Endodermal cell (in vitro differentiated cells): ENCODE results near the gene CRACDL. TPM values are rescaled to one million over a fixed set of nuclear protein-coding genes. Genes with fewer than 3 reads are reported as not detected.

Source experiments
- DNase-seq: peaks from one replicate; pipeline ENCODE4 v3.0.0-alpha.2; 2017
- H3K27ac ChIP-seq: 2 replicates; pipeline ENCODE4 v1.5.1; 2013; ENCODE audit warnings: mild to moderate bottlenecking, low read depth, low read length, moderate library complexity
- H3K27me3 ChIP-seq: 2 replicates; pipeline ENCODE4 v1.6.1; 2013; ENCODE audit warnings: mild to moderate bottlenecking, low read length, moderate library complexity; ENCODE audit not compliant: insufficient read depth, control insufficient read depth, poor library complexity, severe bottlenecking
- H3K36me3 ChIP-seq: 2 replicates; pipeline ENCODE4 v1.7.0; 2013; ENCODE audit warnings: mild to moderate bottlenecking, low read length, moderate library complexity; ENCODE audit not compliant: control insufficient read depth, insufficient read depth
- H3K4me1 ChIP-seq: one replicate; pipeline ENCODE4 v1.7.0; 2013; ENCODE audit warnings: low read length; ENCODE audit not compliant: control insufficient read depth, insufficient read depth
- H3K4me3 ChIP-seq: 2 replicates; pipeline ENCODE4 v1.5.1; 2013; ENCODE audit warnings: mild to moderate bottlenecking, low read length, moderate library complexity
- H3K9ac ChIP-seq: 2 replicates; pipeline ENCODE4 v1.6.1; 2013; ENCODE audit warnings: mild to moderate bottlenecking, low read length, moderate library complexity; ENCODE audit not compliant: poor library complexity, severe bottlenecking; ENCODE audit errors: extremely low read depth
- H3K9me3 ChIP-seq: 2 replicates; pipeline ENCODE4 v1.6.1; 2013; ENCODE audit warnings: mild to moderate bottlenecking, low read length, moderate library complexity; ENCODE audit not compliant: control insufficient read depth
- H3K27ac Mint-ChIP-seq: 2 replicates; pipeline ENCODE4 v1.8.0; 2020; ENCODE audit warnings: mixed read lengths
- H3K27me3 Mint-ChIP-seq: 2 replicates; pipeline ENCODE4 v1.8.0; 2021; ENCODE audit warnings: mild to moderate bottlenecking, mixed read lengths; ENCODE audit not compliant: insufficient read depth
- H3K36me3 Mint-ChIP-seq: 2 replicates; pipeline ENCODE4 v1.8.0; 2020; ENCODE audit warnings: low read depth, mixed read lengths
- H3K4me1 Mint-ChIP-seq: 2 replicates; pipeline ENCODE4 v1.8.0; 2020; ENCODE audit warnings: mixed read lengths
- H3K4me3 Mint-ChIP-seq: 2 replicates; pipeline ENCODE4 v1.8.0; 2020; ENCODE audit warnings: mild to moderate bottlenecking, moderate library complexity, mixed read lengths
- H3K9me3 Mint-ChIP-seq: 2 replicates; pipeline ENCODE4 v1.8.0; 2020; ENCODE audit warnings: mild to moderate bottlenecking, mixed read lengths
- WGBS, 2 experiments: methylation state at CpG; one replicate each; pipeline versions ENCODE4 v1.1.5 to v1.1.7; 2013; ENCODE audit warnings: missing lambda C conversion rate in 2 of 2, mixed read lengths in 1 of 2; ENCODE audit not compliant: insufficient coverage in 1 of 2, insufficient read length in 1 of 2; 5-methylcytosine and 5-hydroxymethylcytosine counted together
- total RNA-seq, 2 donors: library from RNA; stranded (reverse); fragmentation: NEBNext Ultra II Directional in 1 of 2; extraction: Animal tissue kit (Norgen Biotek cat#: 25700) in 1 of 2; gene quantifications; 2 replicates in 1 of 2; 3 replicates in 1 of 2; pipeline ENCODE4 v1.2.1, GENCODE V29; 2021
- TF ChIP-seq, protein P1 (sequence below): fragments of 200-600 bp; sonication (generic); conservative IDR thresholded peaks from 2 replicates; pipeline ENCODE4 v1.5.0; 2021; ENCODE audit warnings: antibody characterized with exemption, mild to moderate bottlenecking

CRACDL gene
- total RNA-seq, 2 donors from 2014 or later, result 0.26 to 0.31 TPM

DNA sequence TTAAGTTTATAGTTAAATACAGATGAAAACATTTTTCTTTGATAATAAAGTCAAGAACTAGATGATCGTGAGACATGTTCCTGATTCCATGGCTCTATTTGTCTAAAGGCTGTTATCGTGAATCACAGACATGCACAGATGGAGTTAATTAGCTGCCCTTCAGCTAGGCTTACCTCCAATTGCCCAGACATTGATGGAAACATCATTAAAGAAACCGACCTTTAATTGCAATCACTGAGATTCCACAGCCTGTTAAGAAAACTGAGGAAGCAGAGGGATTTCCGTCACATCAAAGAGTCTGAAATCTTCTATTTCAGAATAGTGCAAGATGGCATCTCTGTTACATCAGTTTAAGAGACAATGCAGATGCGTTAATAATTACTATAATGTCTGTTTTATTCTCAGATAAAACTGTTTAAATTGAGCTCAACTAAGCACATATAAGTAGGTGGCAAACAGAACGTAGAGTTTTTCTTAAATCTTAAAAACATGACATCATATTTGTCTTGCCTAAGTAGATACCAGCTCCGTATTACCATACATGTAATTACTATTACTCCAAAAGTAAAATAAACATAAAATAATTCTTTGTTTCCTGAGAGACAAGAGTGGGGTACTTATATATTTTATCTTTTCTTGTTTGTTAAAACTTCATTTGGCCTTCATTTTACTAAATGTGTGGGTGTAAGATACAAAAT is 23.9 kb upstream of the CRACDL start:
- Histone ChIP-seq H3K27me3 (peaks cover 7% of the 10 kb centered on the region), H3K36me3 (no peaks in the 10 kb centered on the region), H3K4me1 (no peaks in the 10 kb centered on the region), H3K27ac (no peak overlapping the region), H3K4me3 (no peak overlapping the region), H3K9ac (no peak overlapping the region), H3K9me3 (no peaks in the 10 kb centered on the region)
- peaks cover 2% of the 10 kb centered on the region for H3K27me3 Mint-ChIP-seq
- TF ChIP-seq, protein P1, sequence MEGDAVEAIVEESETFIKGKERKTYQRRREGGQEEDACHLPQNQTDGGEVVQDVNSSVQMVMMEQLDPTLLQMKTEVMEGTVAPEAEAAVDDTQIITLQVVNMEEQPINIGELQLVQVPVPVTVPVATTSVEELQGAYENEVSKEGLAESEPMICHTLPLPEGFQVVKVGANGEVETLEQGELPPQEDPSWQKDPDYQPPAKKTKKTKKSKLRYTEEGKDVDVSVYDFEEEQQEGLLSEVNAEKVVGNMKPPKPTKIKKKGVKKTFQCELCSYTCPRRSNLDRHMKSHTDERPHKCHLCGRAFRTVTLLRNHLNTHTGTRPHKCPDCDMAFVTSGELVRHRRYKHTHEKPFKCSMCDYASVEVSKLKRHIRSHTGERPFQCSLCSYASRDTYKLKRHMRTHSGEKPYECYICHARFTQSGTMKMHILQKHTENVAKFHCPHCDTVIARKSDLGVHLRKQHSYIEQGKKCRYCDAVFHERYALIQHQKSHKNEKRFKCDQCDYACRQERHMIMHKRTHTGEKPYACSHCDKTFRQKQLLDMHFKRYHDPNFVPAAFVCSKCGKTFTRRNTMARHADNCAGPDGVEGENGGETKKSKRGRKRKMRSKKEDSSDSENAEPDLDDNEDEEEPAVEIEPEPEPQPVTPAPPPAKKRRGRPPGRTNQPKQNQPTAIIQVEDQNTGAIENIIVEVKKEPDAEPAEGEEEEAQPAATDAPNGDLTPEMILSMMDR, result no peak
- H3K9me3 Mint-ChIP-seq, result peaks cover 15% of the 10 kb centered on the region
- no peaks in the 10 kb centered on the region for H3K4me1 Mint-ChIP-seq
- no peak for DNase-seq
- no peaks in the 10 kb centered on the region for H3K36me3 Mint-ChIP-seq
- no peak overlapping the region for H3K4me3 Mint-ChIP-seq
- H3K27ac Mint-ChIP-seq, result no peak overlapping the region
- WGBS, 2 experiments, result 90 to 95% methylated on average over 2 to 5 of the region's 7 CpGs

DNA sequence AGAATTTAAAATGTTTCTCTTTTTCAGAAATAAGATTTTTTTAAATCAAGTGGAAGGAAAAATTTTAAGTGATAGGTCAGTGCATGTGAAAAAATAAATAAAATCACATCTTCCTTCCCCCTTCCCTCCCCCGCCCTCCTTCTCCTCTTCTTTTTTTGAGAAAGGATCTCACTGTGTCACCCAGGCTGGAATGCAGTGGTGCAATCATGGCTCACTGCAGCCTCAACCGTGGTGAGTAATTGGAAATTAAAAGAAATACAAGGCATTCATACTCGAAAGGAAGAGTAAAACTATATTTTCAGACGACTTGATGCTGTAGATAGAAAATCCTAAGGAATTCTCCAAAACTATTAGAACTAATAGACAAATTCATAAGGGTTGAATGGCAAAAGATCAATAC is 16.9 kb upstream of the CRACDL start:
- no peak overlapping the region for H3K9ac ChIP-seq
- Mint-ChIP-seq H3K27me3 (peaks cover 8% of the 10 kb centered on the region), H3K9me3 (no peaks in the 10 kb centered on the region), H3K4me1 (no peaks in the 10 kb centered on the region), H3K36me3 (no peaks in the 10 kb centered on the region), H3K27ac (no peak overlapping the region), H3K4me3 (no peak overlapping the region)
- TF ChIP-seq, protein P1, result no peak
- H3K27me3 ChIP-seq, result peaks cover 11% of the 10 kb centered on the region
- H3K27ac ChIP-seq, result no peak overlapping the region
- 68 to 75% methylated on average over 2 to 4 of the region's 4 CpGs for WGBS, 2 experiments
- H3K36me3 ChIP-seq, result no peaks in the 10 kb centered on the region
- DNase-seq, result no peak
- H3K4me1 ChIP-seq, result no peaks in the 10 kb centered on the region
- no peak overlapping the region for H3K4me3 ChIP-seq
- H3K9me3 ChIP-seq, result no peaks in the 10 kb centered on the region

DNA sequence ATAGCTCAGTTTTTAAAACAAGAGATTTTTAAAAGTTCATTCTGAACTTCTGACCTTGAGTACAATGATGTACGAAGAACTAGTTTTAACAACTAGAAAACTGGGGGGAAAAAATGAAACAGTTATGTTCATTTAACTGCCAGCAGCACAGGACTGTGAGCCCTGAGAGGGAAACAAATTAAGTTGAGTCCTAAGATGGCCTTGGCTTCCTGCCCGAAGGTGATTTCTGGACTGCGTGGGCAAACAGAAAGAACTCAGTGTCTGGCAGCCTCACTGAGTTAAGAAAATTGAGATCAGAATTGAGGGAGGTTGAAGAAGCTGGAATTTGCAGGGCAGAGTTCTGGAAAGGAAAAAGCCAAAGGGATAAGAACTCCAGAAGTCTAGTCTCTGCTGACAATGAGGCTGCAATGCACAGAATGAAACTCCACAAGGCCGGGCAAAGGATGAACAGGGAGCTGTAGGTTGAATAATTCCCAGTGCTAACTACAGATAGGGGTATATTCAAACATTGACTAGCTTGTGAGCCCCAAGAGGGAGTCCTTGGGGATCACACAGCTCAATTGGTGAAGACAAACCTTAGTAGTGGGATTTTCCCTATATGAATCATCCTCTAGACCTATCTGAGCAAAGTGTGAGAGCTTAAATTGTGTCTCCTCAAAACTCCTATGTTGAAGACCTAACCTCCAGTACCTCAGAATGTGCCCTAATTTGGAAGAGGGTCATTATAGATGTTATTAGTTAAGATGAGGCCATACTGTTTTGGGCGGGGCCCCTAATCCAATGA is 13.1 kb upstream of the CRACDL start:
- H3K4me3 Mint-ChIP-seq, result no peak overlapping the region
- H3K9me3 ChIP-seq, result no peaks in the 10 kb centered on the region
- H3K27ac ChIP-seq, result no peak overlapping the region
- no peak overlapping the region for H3K27ac Mint-ChIP-seq
- no peak overlapping the region for H3K9ac ChIP-seq
- no peaks in the 10 kb centered on the region for H3K36me3 Mint-ChIP-seq
- peaks cover 6% of the 10 kb centered on the region for H3K27me3 Mint-ChIP-seq
- TF ChIP-seq, protein P1, result no peak
- no peaks in the 10 kb centered on the region for H3K9me3 Mint-ChIP-seq
- H3K4me1 ChIP-seq, result no peaks in the 10 kb centered on the region
- no peaks in the 10 kb centered on the region for H3K36me3 ChIP-seq
- no peaks in the 10 kb centered on the region for H3K4me1 Mint-ChIP-seq
- H3K27me3 ChIP-seq, result peaks cover 5% of the 10 kb centered on the region
- no peak overlapping the region for H3K4me3 ChIP-seq
- no peak for DNase-seq
- WGBS, 2 experiments, result 94 to 100% methylated on average over 5 of the region's 5 CpGs
